ENCODE results near the gene CLDN34. TPM values are rescaled to one million over a fixed set of nuclear protein-coding genes. Genes with fewer than 3 reads are reported as not detected.
A peak's percentile ranks its signal among the peaks of the same experiment; 100 is the strongest.

The CLDN34 gene
- total and polyA plus RNA-seq, 12 donors = 0.13 to 0.25 TPM; not detected in 10

GRCh38 chrX:9988762-9989161, 21.6 kb downstream of the CLDN34 start:
- peak; percentile 14 to 64 (median 48) for TF ChIP-seq CTCF (IDR thresholded peaks at IDR 0.05)
- no peak for TF ChIP-seq POLR2A (IDR thresholded peaks at IDR 0.05)
- no peak overlapping the region for H3K27ac ChIP-seq
- no peak for DNase-seq
- no peaks in the 10 kb centered on the region for H3K27me3 ChIP-seq
- 0 to 26% (median 20%) methylated on average over 1 of the region's 1 CpG for WGBS, 4 donors
- H3K36me3 ChIP-seq (replicated peaks in 1 of 2) = no peaks in the 10 kb centered on the region
- H3K9me3 ChIP-seq (replicated peaks in 1 of 3) = no peaks in the 10 kb centered on the region
- intact Hi-C loops (cut with DNase I) = loop anchor here in 1 of 2 donors (10.0 kb wide), 1 partner anchor 104 kb away; no protein-coding TSS in a partner anchor
- H3K4me1 ChIP-seq (replicated peaks in 1 of 2) = no peaks in the 10 kb centered on the region
- H3K4me3 ChIP-seq = no peak overlapping the region

GRCh38 chrX:9992061-9992460, 24.9 kb downstream of the CLDN34 start:
- 75 to 98% (median 87%) methylated on average over 12 to 28 of the region's 28 CpGs; no CpG with 5 or more reads in 1 of the 4 donors for WGBS, 4 donors
- Histone ChIP-seq H3K27ac (no peak overlapping the region), H3K36me3 (replicated peaks in 1 of 2) (no peaks in the 10 kb centered on the region), H3K9me3 (replicated peaks in 1 of 3) (no peaks in the 10 kb centered on the region), H3K4me1 (replicated peaks in 1 of 2) (no peaks in the 10 kb centered on the region), H3K4me3 (no peak overlapping the region), H3K27me3 (no peaks in the 10 kb centered on the region)
- intact Hi-C loops (cut with DNase I) = no loop called here
- TF ChIP-seq POLR2A (IDR thresholded peaks at IDR 0.05) (no peak), CTCF (IDR thresholded peaks at IDR 0.05) (no peak)
- DNase-seq = no peak

GRCh38 chrX:9992724-9993123, 25.6 kb downstream of the CLDN34 start:
- TF ChIP-seq CTCF (IDR thresholded peaks at IDR 0.05) (no peak), POLR2A (IDR thresholded peaks at IDR 0.05) (no peak)
- Histone ChIP-seq H3K4me3 (no peak overlapping the region), H3K9me3 (replicated peaks in 1 of 3) (no peaks in the 10 kb centered on the region), H3K4me1 (replicated peaks in 1 of 2) (no peaks in the 10 kb centered on the region), H3K27me3 (no peaks in the 10 kb centered on the region), H3K36me3 (replicated peaks in 1 of 2) (no peaks in the 10 kb centered on the region), H3K27ac (no peak overlapping the region)
- 83 to 95% (median 93%) methylated on average over 1 to 18 of the region's 18 CpGs for WGBS, 4 donors
- intact Hi-C loops (cut with DNase I) = no loop called here
- DNase-seq = no peak

GRCh38 chrX:9995855-9996339, 28.7 kb downstream of the CLDN34 start:
- H3K27ac ChIP-seq = no peak overlapping the region
- peak; percentile 80 to 94 (median 86) for DNase-seq

More at GRCh38 chrX:9995855-9996339, 28.7 kb downstream of the CLDN34 start:
- WGBS, 4 donors = 19 to 31% (median 26%) methylated on average over 15 to 18 of the region's 18 CpGs
- H3K9me3 ChIP-seq (replicated peaks in 1 of 3) = no peaks in the 10 kb centered on the region
- TF ChIP-seq CTCF (IDR thresholded peaks at IDR 0.05) = peak; percentile 87 to 99 (median 98)
- TF ChIP-seq POLR2A (IDR thresholded peaks at IDR 0.05) = no peak
- intact Hi-C loops (cut with DNase I) = loop anchor here (5.0 kb wide), 1 partner anchor 121 kb away; no protein-coding TSS in a partner anchor
- no peaks in the 10 kb centered on the region for H3K4me1 ChIP-seq (replicated peaks in 1 of 2)
- H3K36me3 ChIP-seq (replicated peaks in 1 of 2) = no peaks in the 10 kb centered on the region
- no peak overlapping the region for H3K4me3 ChIP-seq
- H3K27me3 ChIP-seq = peaks cover 2% of the 10 kb centered on the region
